Measurements from ENCODE around the gene TAAR9.

Gene TAAR9

GRCh38 chr6:132568611-132569010 is 30.5 kb downstream of the TAAR9 start:
- TF ChIP-seq ZFX (IDR thresholded peaks at IDR 0.05; ENCODE audit: borderline replicate concordance) = no peak
- TF ChIP-seq CTCF (IDR thresholded peaks at IDR 0.05) = no peak
- H3K27ac ChIP-seq = no peak overlapping the region

GRCh38 chr6:132569170-132569569 is 31.1 kb downstream of the TAAR9 start:
- TF ChIP-seq ZFX (IDR thresholded peaks at IDR 0.05; ENCODE audit: borderline replicate concordance) (no peak), CTCF (IDR thresholded peaks at IDR 0.05) (no peak)
- H3K27ac ChIP-seq = no peak overlapping the region

GRCh38 chr6:132570221-132570777 is 32.2 kb downstream of the TAAR9 start, which contains the start of gene TAAR6:
TAAR6 (plus strand) TSS chr6:132570322; CDS start chr6:132570322, 0 bp downstream.
- no peak within 1 kb of the TSS for H3K27ac ChIP-seq
- TF ChIP-seq CTCF (IDR thresholded peaks at IDR 0.05) (no peak), ZFX (IDR thresholded peaks at IDR 0.05; ENCODE audit: borderline replicate concordance) (no peak)

GRCh38 chr6:132571774-132572173 is 33.7 kb downstream of the TAAR9 start:
- no peak for TF ChIP-seq ZFX (IDR thresholded peaks at IDR 0.05; ENCODE audit: borderline replicate concordance)
- no peak overlapping the region for H3K27ac ChIP-seq

- no peak overlapping the region for H3K27ac ChIP-seq
- TF ChIP-seq ZFX (IDR thresholded peaks at IDR 0.05; ENCODE audit: borderline replicate concordance) = no peak
- no peak for TF ChIP-seq CTCF (IDR thresholded peaks at IDR 0.05)
Observed at GRCh38 chr6:132584698-132585097, 46.6 kb downstream of the TAAR9 start.

- TF ChIP-seq ZFX (IDR thresholded peaks at IDR 0.05; ENCODE audit: borderline replicate concordance) (no peak), CTCF (IDR thresholded peaks at IDR 0.05) (no peak)
- no peak overlapping the region for H3K27ac ChIP-seq
Observed at GRCh38 chr6:132587424-132587823, 49.3 kb downstream of the TAAR9 start.
